ENCODE results near the gene ZNF423.
"Not testable (repeated sequence)": the region's sequence is repeated elsewhere in the genome, so short reads cannot be mapped to it uniquely, and the experiment has no call there.

Gene ZNF423

GRCh38 chr16:49698931-49699840 lies 156.7 kb downstream of the ZNF423 start:
- DNase-seq = peak in 1 of 51 donors; percentile 15

DNA sequence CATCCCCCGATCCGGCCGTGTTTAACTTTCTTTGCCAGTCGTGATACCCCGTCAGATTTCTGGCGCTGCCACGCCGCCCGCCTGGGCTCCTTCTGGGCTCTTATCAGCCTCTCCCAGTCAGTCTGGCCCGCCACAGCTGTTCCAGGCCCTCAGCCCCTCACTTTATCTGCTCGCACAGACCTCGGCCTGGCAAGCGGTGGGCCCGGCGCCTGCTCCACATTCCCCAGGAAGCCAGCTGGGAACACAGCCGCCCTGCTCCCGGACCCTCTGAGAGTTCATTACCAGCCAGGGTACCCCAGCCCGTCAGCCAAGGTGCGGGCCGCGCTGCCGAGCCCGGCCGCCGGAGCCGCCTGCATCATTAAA lies 157.5 kb downstream of the ZNF423 start:
- DNase-seq = no peak

- no peak for DNase-seq
These were observed 158.1 kb downstream of the ZNF423 start for GRCh38 chr16:49697631-49698452.

GRCh38 chr16:49696414-49697101 lies 159.4 kb downstream of the ZNF423 start:
- no peak for DNase-seq

- DNase-seq = no peak
These were observed 160.0 kb downstream of the ZNF423 start for GRCh38 chr16:49695782-49696413.

DNA sequence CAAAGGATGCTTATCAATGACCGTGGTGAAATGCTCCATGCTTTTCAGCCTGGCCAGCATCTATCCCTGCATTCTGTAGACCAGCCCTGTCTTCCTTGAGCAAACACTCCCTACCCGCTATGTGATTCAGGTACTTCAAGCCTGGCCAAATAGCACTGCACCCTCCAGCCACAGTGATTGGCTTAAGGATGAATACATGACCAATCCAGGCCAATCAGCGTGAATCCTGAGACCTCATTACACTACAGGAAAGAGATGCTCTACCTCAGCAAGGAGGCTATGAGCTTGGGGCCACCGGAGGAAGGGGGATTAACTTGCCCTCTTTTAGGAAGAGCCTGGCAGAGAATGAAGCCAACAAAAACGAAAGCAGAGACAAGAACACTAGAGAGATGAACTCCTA lies 162.5 kb downstream of the ZNF423 start:
- no peak for DNase-seq

DNA sequence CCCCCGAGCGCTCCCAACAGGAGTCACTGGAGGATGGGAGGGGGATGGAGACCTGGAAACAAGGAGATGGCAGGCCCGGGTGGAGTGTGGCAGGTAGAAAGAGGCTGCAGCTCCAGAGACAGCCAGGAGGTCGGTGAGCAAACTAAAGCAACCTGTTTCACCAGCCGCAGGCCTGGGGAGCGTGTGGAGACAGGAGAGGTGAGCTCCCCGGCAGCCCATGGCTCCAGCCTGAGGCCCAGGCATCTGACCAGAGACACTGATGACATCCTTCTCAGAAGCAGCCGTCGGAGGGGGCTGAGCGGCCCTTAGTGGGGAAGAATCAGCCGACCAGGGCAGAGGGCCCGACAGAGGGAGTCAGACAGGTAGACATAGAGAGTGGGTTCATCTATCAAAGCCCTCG lies 165.1 kb downstream of the ZNF423 start:
- DNase-seq = no peak

GRCh38 chr16:49688036-49688697 lies 167.7 kb downstream of the ZNF423 start:
- no peak for DNase-seq

GRCh38 chr16:49687476-49688002 lies 168.4 kb downstream of the ZNF423 start:
- no peak for DNase-seq

- no peak for DNase-seq
These were observed 171.2 kb downstream of the ZNF423 start for GRCh38 chr16:49684696-49685095.

DNA sequence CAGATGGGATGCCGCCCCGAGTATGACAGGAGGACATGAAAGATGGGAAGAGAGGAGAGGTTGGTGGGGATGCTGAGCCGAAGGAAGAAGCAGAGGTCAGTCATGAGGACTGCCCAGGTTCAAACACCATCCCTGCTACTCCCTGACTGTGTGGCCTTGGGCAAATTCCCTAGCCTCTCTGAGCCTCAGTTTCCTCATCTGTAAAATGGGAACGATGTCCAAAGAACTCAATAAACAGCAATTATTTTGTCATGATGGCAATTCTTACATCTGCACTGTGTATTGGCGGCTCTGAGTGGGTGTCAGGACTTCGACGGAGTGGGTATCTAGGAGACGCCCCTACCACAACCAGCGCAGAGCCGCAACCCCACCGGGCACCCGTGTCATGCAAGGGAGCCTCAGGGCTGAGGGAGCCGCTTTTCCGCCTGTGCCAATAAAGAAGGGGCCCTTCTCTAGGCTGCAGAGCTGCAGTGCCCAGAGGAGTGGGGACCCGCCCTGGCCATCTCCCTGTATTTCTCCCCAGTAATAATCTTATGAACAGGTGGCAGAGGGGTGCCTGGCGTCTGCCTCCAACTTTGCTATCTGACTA lies 173.2 kb downstream of the ZNF423 start:
- DNase-seq = no peak

DNA sequence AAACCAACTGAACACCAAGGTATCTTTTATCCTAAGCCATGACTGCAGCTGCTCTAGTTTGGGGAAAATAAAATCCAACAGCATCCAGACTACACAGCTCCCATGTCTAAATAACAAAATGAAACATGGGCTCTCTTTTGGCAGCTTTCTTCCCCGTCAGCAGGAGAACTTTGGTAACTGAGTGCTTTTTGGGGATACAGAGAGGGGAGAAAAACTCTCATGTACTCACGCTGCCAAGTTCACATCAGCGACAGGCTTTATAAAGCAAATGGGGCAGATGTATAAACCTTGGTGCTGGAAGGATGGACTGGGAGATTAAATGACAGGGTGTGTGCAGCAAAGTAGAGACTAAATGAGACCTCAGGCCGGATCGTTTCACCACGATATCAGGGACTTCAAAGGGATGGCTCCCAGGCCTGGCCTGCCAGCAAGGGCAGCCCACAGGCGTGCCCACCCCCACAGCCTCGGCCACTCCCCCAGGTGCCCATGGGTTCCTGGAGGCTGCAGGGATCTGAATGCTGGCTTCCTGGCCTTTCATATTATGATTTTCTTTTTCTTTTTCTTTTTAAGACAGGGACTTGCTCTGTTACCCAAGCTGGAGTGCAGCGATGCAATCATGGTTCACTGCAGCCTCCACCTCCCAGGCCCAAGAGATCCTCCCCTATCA lies 174.6 kb downstream of the ZNF423 start:
- DNase-seq = no peak

- DNase-seq = no peak
These were observed 176.8 kb downstream of the ZNF423 start for GRCh38 chr16:49679095-49679494.

- not testable (repeated sequence) for DNase-seq
These were observed 178.3 kb downstream of the ZNF423 start for GRCh38 chr16:49677661-49678060.

GRCh38 chr16:49675413-49675812 lies 180.5 kb downstream of the ZNF423 start:
- DNase-seq = no peak

DNA sequence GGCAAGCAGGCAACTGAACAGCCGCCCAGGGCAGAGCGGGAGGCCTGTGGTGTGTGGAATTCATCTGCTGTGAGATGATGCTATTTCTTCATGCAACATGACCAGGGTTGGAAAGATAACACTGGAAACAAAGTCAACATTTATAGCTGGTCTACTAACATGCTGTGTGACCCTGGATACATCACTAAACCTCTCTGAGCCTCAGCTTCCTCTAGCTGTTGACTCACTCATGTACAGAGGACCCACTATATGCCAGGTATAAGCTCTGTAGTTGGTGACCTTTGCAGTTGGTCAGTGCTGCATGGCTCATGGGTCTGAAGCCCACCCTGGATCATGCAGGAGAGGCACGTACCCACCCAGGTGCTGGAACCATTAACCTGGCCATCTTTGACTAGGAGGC lies 180.9 kb downstream of the ZNF423 start:
- no peak for DNase-seq

GRCh38 chr16:49674351-49674851 lies 181.5 kb downstream of the ZNF423 start:
- DNase-seq = no peak

- DNase-seq = no peak
These were observed 182.5 kb downstream of the ZNF423 start for GRCh38 chr16:49673442-49673841.

GRCh38 chr16:49672753-49673152 lies 183.2 kb downstream of the ZNF423 start:
- no peak for DNase-seq

GRCh38 chr16:49671333-49671732 lies 184.6 kb downstream of the ZNF423 start:
- no peak for DNase-seq

All from hypothalamus (tissue), 51 donors.